HEK293 (cell line): ENCODE data around the gene FAM240A.

Experiments used
- CTCF ChIA-PET: fragments of 350-600 bp; formaldehyde crosslinking; extraction: SDS; loops from one replicate; lab custom pipeline; 2021; ENCODE audit warnings: antibody characterized with exemption; lab: Yijun Ruan, JAX
- POLR2A ChIA-PET: fragments of 300-600 bp; formaldehyde crosslinking; extraction: SDS; loops from one replicate; lab custom pipeline; 2020; ENCODE audit warnings: antibody characterized with exemption, inconsistent platforms; lab: Yijun Ruan, JAX
- H3K27ac ChIP-seq: fragments of 200-500 bp; sonication (Bioruptor generic); 2 replicates; pipeline ENCODE4 v1.5.1; 2014; ENCODE audit warnings: low read depth, low read length, control low read depth, inconsistent platforms; ENCODE audit errors: extremely low read depth
- H3K36me3 ChIP-seq, 2 experiments: fragments of 200-500 bp in 1 of 2; sonication (Bioruptor generic) in 1 of 2; 1 replicate in 1 of 2; 2 replicates in 1 of 2; pipeline ENCODE4 v1.5.1; 2014 to 2017; ENCODE audit warnings: inconsistent platforms in 2 of 2, low read length in 2 of 2; ENCODE audit not compliant: control insufficient read depth in 2 of 2, insufficient read depth in 1 of 2
- H3K4me1 ChIP-seq: fragments of 200-500 bp; sonication (Bioruptor generic); 2 replicates; pipeline ENCODE4 v1.5.1; 2014; ENCODE audit warnings: mild to moderate bottlenecking, low read length, inconsistent platforms; ENCODE audit not compliant: control insufficient read depth, insufficient read depth
- H3K4me3 ChIP-seq: 2 replicates; pipeline ENCODE4 v1.5.1; 2011; ENCODE audit warnings: low read depth, mild to moderate bottlenecking, control low read depth, low read length, moderate library complexity
- H3K9me3 ChIP-seq: fragments of 200-500 bp; sonication (Bioruptor generic); 2 replicates; pipeline ENCODE4 v1.5.1; 2014; ENCODE audit warnings: low read depth, low read length, inconsistent platforms; ENCODE audit not compliant: control insufficient read depth, insufficient read depth
- GFI1B ChIP-seq: fragments of 450-650 bp; formaldehyde crosslinking; IDR thresholded peaks from 2 replicates; pipeline ENCODE4 v1.5.1; 2016; ENCODE audit warnings: missing biosample characterization, missing genetic modification characterization
- KLF16 ChIP-seq: fragments of 450-650 bp; formaldehyde crosslinking; IDR thresholded peaks from 2 replicates; pipeline ENCODE4 v1.5.1; 2017; ENCODE audit warnings: missing biosample characterization, missing genetic modification characterization
- OSR2 ChIP-seq: fragments of 450-650 bp; formaldehyde crosslinking; IDR thresholded peaks from 2 replicates; pipeline ENCODE4 v1.5.1; 2016; ENCODE audit warnings: missing biosample characterization, missing genetic modification characterization
- REPIN1 ChIP-seq: fragments of 450-650 bp; formaldehyde crosslinking; IDR thresholded peaks from 2 replicates; pipeline ENCODE4 v1.5.1; 2017; ENCODE audit warnings: missing biosample characterization, missing genetic modification characterization, low read depth
- SALL2 ChIP-seq: fragments of 450-650 bp; formaldehyde crosslinking; IDR thresholded peaks from 2 replicates; pipeline ENCODE4 v1.5.0; 2017; ENCODE audit warnings: missing biosample characterization, mild to moderate bottlenecking, missing genetic modification characterization, borderline replicate concordance
- SCRT1 ChIP-seq: fragments of 450-650 bp; formaldehyde crosslinking; IDR thresholded peaks from 2 replicates; pipeline ENCODE4 v1.5.1; 2016; ENCODE audit warnings: missing biosample characterization, missing genetic modification characterization, borderline replicate concordance
- YY1 ChIP-seq: fragments of 450-650 bp; formaldehyde crosslinking; IDR thresholded peaks from 2 replicates; pipeline ENCODE4 v1.5.1; 2018; ENCODE audit warnings: missing biosample characterization, missing genetic modification characterization
- YY2 ChIP-seq: fragments of 450-650 bp; formaldehyde crosslinking; IDR thresholded peaks from 2 replicates; pipeline ENCODE4 v1.5.1; 2016; ENCODE audit warnings: missing biosample characterization, missing genetic modification characterization
- ZNF202 ChIP-seq: fragments of 450-650 bp; formaldehyde crosslinking; IDR thresholded peaks from 2 replicates; pipeline ENCODE4 v1.5.1; 2016; ENCODE audit warnings: missing biosample characterization, missing genetic modification characterization, borderline replicate concordance
- ZNF221 ChIP-seq: fragments of 450-650 bp; formaldehyde crosslinking; IDR thresholded peaks from 2 replicates; pipeline ENCODE4 v1.5.1; 2017; ENCODE audit warnings: missing biosample characterization, missing genetic modification characterization, borderline replicate concordance
- ZNF266 ChIP-seq: fragments of 450-650 bp; formaldehyde crosslinking; IDR thresholded peaks from 2 replicates; pipeline ENCODE4 v1.5.1; 2016; ENCODE audit warnings: missing biosample characterization, missing genetic modification characterization, low read depth
- ZNF280C ChIP-seq: fragments of 450-650 bp; formaldehyde crosslinking; IDR thresholded peaks from 2 replicates; pipeline ENCODE4 v1.5.1; 2016; ENCODE audit warnings: missing biosample characterization, missing genetic modification characterization
- ZNF423 ChIP-seq: fragments of 450-650 bp; formaldehyde crosslinking; IDR thresholded peaks from 2 replicates; pipeline ENCODE4 v1.5.1; 2016; ENCODE audit warnings: missing biosample characterization, missing genetic modification characterization
- ZNF433 ChIP-seq: fragments of 450-650 bp; formaldehyde crosslinking; IDR thresholded peaks from 2 replicates; pipeline ENCODE4 v1.5.1; 2016; ENCODE audit warnings: missing biosample characterization, missing genetic modification characterization, low read depth
- ZNF645 ChIP-seq: fragments of 450-650 bp; formaldehyde crosslinking; IDR thresholded peaks from 2 replicates; pipeline ENCODE4; 2016; ENCODE audit warnings: missing biosample characterization, missing genetic modification characterization
- ZNF692 ChIP-seq: fragments of 450-650 bp; formaldehyde crosslinking; IDR thresholded peaks from 2 replicates; pipeline ENCODE4 v1.5.1; 2016; ENCODE audit warnings: missing biosample characterization, missing genetic modification characterization
- ZNF768 ChIP-seq: fragments of 450-650 bp; formaldehyde crosslinking; IDR thresholded peaks from 2 replicates; pipeline ENCODE4 v1.5.1; 2018; ENCODE audit warnings: missing biosample characterization, mild to moderate bottlenecking, missing genetic modification characterization
- TF ChIP-seq, protein P1 (sequence below): fragments of 450-650 bp; formaldehyde crosslinking; IDR thresholded peaks from 2 replicates; pipeline ENCODE4 v1.5.1; 2016; ENCODE audit warnings: missing biosample characterization, missing genetic modification characterization
- TF ChIP-seq, protein P2 (sequence below): fragments of 450-650 bp; formaldehyde crosslinking; IDR thresholded peaks from 2 replicates; pipeline ENCODE4 v1.5.1; 2016; ENCODE audit warnings: missing biosample characterization, missing genetic modification characterization
- TF ChIP-seq, protein P3 (sequence below): fragments of 450-650 bp; formaldehyde crosslinking; IDR thresholded peaks from 2 replicates; pipeline ENCODE4 v1.5.1; 2016; ENCODE audit warnings: missing biosample characterization, missing genetic modification characterization

FAM240A gene

GRCh38 chr3:46571684-46572083 is 40.6 kb upstream of the FAM240A start:
- CTCF ChIA-PET: interaction anchor here (0.8 kb wide), 1 partner anchor 81 kb away, joined by 3 read pairs; no protein-coding TSS in a partner anchor
- Histone ChIP-seq H3K36me3 (no peaks in the 10 kb centered on the region), H3K4me1 (no peaks in the 10 kb centered on the region), H3K27ac (no peak overlapping the region), H3K4me3 (no peak overlapping the region), H3K9me3 (no peaks in the 10 kb centered on the region)
- TF ChIP-seq REPIN1 (tag by site-specific recombination) (no peak), GFI1B (tag by site-specific recombination) (no peak), ZNF221 (no peak), YY1 (tag by site-specific recombination) (no peak), ZNF645 (tag by site-specific recombination) (no peak), ZNF202 (no peak), ZNF280C (tag by site-specific recombination) (no peak), YY2 (tag by site-specific recombination) (no peak), ZNF433 (tag by site-specific recombination) (no peak), SALL2 (tag by site-specific recombination) (no peak)
- TF ChIP-seq, protein P1, sequence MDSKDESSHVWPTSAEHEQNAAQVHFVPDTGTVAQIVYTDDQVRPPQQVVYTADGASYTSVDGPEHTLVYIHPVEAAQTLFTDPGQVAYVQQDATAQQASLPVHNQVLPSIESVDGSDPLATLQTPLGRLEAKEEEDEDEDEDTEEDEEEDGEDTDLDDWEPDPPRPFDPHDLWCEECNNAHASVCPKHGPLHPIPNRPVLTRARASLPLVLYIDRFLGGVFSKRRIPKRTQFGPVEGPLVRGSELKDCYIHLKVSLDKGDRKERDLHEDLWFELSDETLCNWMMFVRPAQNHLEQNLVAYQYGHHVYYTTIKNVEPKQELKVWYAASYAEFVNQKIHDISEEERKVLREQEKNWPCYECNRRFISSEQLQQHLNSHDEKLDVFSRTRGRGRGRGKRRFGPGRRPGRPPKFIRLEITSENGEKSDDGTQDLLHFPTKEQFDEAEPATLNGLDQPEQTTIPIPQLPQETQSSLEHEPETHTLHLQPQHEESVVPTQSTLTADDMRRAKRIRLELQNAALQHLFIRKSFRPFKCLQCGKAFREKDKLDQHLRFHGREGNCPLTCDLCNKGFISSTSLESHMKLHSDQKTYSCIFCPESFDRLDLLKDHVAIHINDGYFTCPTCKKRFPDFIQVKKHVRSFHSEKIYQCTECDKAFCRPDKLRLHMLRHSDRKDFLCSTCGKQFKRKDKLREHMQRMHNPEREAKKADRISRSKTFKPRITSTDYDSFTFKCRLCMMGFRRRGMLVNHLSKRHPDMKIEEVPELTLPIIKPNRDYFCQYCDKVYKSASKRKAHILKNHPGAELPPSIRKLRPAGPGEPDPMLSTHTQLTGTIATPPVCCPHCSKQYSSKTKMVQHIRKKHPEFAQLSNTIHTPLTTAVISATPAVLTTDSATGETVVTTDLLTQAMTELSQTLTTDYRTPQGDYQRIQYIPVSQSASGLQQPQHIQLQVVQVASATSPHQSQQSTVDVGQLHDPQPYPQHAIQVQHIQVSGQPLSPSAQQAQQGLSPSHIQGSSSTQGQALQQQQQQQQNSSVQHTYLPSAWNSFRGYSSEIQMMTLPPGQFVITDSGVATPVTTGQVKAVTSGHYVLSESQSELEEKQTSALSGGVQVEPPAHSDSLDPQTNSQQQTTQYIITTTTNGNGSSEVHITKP (tag by site-specific recombination): no peak
- TF ChIP-seq, protein P2, sequence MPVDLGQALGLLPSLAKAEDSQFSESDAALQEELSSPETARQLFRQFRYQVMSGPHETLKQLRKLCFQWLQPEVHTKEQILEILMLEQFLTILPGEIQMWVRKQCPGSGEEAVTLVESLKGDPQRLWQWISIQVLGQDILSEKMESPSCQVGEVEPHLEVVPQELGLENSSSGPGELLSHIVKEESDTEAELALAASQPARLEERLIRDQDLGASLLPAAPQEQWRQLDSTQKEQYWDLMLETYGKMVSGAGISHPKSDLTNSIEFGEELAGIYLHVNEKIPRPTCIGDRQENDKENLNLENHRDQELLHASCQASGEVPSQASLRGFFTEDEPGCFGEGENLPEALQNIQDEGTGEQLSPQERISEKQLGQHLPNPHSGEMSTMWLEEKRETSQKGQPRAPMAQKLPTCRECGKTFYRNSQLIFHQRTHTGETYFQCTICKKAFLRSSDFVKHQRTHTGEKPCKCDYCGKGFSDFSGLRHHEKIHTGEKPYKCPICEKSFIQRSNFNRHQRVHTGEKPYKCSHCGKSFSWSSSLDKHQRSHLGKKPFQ (tag by site-specific recombination): no peak
- POLR2A ChIA-PET: no interaction called here

DNA sequence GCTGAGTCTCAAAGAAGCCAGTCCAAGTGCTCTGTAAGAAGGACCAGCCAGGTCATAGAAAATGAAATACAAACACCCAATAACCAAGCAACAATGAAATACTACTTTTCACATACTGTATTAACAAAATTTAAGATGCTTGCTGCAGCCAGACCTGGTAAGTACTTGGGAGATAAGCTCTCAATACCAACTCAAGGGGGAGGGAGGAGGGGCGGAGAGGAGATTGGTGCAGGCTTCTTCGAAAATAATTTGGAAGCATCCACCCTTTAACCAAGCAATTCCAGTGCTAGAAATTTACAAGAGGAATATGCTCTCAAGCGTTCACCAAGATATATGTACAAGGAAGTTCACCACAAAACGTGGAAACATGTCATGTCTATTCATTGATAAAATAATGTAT is 38.6 kb upstream of the FAM240A start:
- CTCF ChIA-PET: no interaction called here
- no peaks in the 10 kb centered on the region for H3K9me3 ChIP-seq
- H3K4me3 ChIP-seq: no peak overlapping the region
- POLR2A ChIA-PET: no interaction called here
- no peak overlapping the region for H3K27ac ChIP-seq
- no peaks in the 10 kb centered on the region for H3K36me3 ChIP-seq
- no peaks in the 10 kb centered on the region for H3K4me1 ChIP-seq
- TF ChIP-seq KLF16 (tag by site-specific recombination): no peak
- no peak for TF ChIP-seq ZNF692 (tag by site-specific recombination)
- TF ChIP-seq, protein P3, sequence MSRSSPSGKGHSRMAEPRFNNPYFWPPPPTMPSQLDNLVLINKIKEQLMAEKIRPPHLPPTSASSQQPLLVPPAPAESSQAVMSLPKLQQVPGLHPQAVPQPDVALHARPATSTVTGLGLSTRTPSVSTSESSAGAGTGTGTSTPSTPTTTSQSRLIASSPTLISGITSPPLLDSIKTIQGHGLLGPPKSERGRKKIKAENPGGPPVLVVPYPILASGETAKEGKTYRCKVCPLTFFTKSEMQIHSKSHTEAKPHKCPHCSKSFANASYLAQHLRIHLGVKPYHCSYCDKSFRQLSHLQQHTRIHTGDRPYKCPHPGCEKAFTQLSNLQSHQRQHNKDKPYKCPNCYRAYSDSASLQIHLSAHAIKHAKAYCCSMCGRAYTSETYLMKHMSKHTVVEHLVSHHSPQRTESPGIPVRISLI: no peak
- TF ChIP-seq SCRT1 (tag by site-specific recombination): no peak
- TF ChIP-seq, protein P2 (tag by site-specific recombination): no peak
- no peak for TF ChIP-seq ZNF266 (tag by site-specific recombination)
- TF ChIP-seq OSR2: no peak
- TF ChIP-seq ZNF768 (tag by site-specific recombination): no peak
- no peak for TF ChIP-seq ZNF423
